ENCODE data around the gene SIN3A.
"Not testable (repeated sequence)": the region's sequence is repeated elsewhere in the genome, so short reads cannot be mapped to it uniquely, and the experiment has no call there.

SIN3A gene

GRCh38 chr15:75449585-75450306 lies 1.7 kb downstream of the SIN3A start:
- DNase-seq: no peak

- DNase-seq: not testable (repeated sequence)
These were observed 3.3 kb downstream of the SIN3A start for GRCh38 chr15:75448171-75448570.

GRCh38 chr15:75446151-75446550 lies 5.3 kb downstream of the SIN3A start:
- no peak for DNase-seq

- DNase-seq: not testable (repeated sequence)
These were observed 6.2 kb downstream of the SIN3A start for GRCh38 chr15:75445324-75445723.

- DNase-seq: not testable (repeated sequence)
These were observed 7.5 kb downstream of the SIN3A start for GRCh38 chr15:75443972-75444453.

- no peak for DNase-seq
These were observed 13.8 kb downstream of the SIN3A start for GRCh38 chr15:75437721-75438120.

GRCh38 chr15:75436881-75437280 lies 14.6 kb downstream of the SIN3A start:
- DNase-seq: no peak

GRCh38 chr15:75431682-75432081 lies 19.8 kb downstream of the SIN3A start:
- no peak for DNase-seq

GRCh38 chr15:75431270-75431669 lies 20.2 kb downstream of the SIN3A start:
- no peak for DNase-seq

- no peak for DNase-seq
These were observed 21.2 kb downstream of the SIN3A start for GRCh38 chr15:75430259-75430658.

- no peak for DNase-seq
These were observed 23.3 kb downstream of the SIN3A start for GRCh38 chr15:75428152-75428551.

GRCh38 chr15:75425966-75426500 lies 25.5 kb downstream of the SIN3A start:
- no peak for DNase-seq

GRCh38 chr15:75422554-75422953 lies 28.9 kb downstream of the SIN3A start:
- no peak for DNase-seq

GRCh38 chr15:75420698-75421097 lies 30.8 kb downstream of the SIN3A start:
- DNase-seq: no peak

- no peak for DNase-seq
These were observed 34.9 kb downstream of the SIN3A start for GRCh38 chr15:75416584-75416983.

- DNase-seq: no peak
These were observed 41.3 kb downstream of the SIN3A start for GRCh38 chr15:75410196-75410595.

- DNase-seq: no peak
These were observed 44.4 kb downstream of the SIN3A start for GRCh38 chr15:75407083-75407482.

GRCh38 chr15:75403892-75404291 lies 47.6 kb downstream of the SIN3A start:
- no peak for DNase-seq

GRCh38 chr15:75397494-75397893 lies 54.0 kb downstream of the SIN3A start:
- DNase-seq: no peak

- DNase-seq: no peak
These were observed 61.6 kb downstream of the SIN3A start for GRCh38 chr15:75389791-75390382.

GRCh38 chr15:75383986-75384385 lies 67.5 kb downstream of the SIN3A start:
- not testable (repeated sequence) for DNase-seq

GRCh38 chr15:75380773-75381172 lies 70.7 kb downstream of the SIN3A start:
- DNase-seq: no peak

- no peak for DNase-seq
These were observed 79.4 kb downstream of the SIN3A start for GRCh38 chr15:75371901-75372688.

- no peak for DNase-seq
These were observed 80.0 kb downstream of the SIN3A start for GRCh38 chr15:75371486-75371885.

All from NCI-H446 treated with DMSO at 0.1 percent for 48 hours (cell line).